Karpas-422 (cell line): ENCODE measurements around the gene CYBRD1. TPM values are rescaled to one million over a fixed set of nuclear protein-coding genes. Genes with fewer than 3 reads are reported as not detected.

Experiments
- DNase-seq: peaks from one replicate; pipeline ENCODE4 v3.0.0-alpha.2; 2015
- H2AFZ ChIP-seq: fragments of 200-600 bp; sonication (generic); 2 replicates; pipeline ENCODE4 v1.6.1; 2014; ENCODE audit warnings: antibody characterized with exemption, low read length, mixed read lengths
- H3K27ac ChIP-seq: fragments of 200-600 bp; sonication (generic); 2 replicates; pipeline ENCODE4 v1.5.1; 2014; ENCODE audit warnings: mild to moderate bottlenecking, low read length, moderate library complexity
- H3K27me3 ChIP-seq: fragments of 200-600 bp; sonication (generic); 2 replicates; pipeline ENCODE4 v1.6.1; 2014; ENCODE audit warnings: low read length, mixed read lengths
- H3K36me3 ChIP-seq: fragments of 200-600 bp; sonication (generic); 2 replicates; pipeline ENCODE4 v1.6.1; 2014; ENCODE audit warnings: low read length, mixed read lengths; ENCODE audit not compliant: insufficient read depth
- H3K4me1 ChIP-seq: fragments of 200-600 bp; sonication (generic); 2 replicates; pipeline ENCODE4 v1.6.1; 2014; ENCODE audit warnings: mild to moderate bottlenecking, low read length, mixed read lengths
- H3K4me2 ChIP-seq: fragments of 200-600 bp; sonication (generic); 2 replicates; pipeline ENCODE4 v1.6.1; 2014; ENCODE audit warnings: low read length, low read depth, mild to moderate bottlenecking; ENCODE audit not compliant: poor library complexity, severe bottlenecking
- H3K4me3 ChIP-seq: fragments of 200-600 bp; sonication (generic); 2 replicates; pipeline ENCODE4 v1.5.1; 2014; ENCODE audit warnings: mild to moderate bottlenecking, antibody characterized with exemption, low read length, mixed read lengths
- H3K79me2 ChIP-seq: fragments of 200-600 bp; sonication (generic); 2 replicates; pipeline ENCODE4 v1.6.1; 2014; ENCODE audit warnings: mild to moderate bottlenecking, low read length, mixed read lengths
- H3K9ac ChIP-seq: fragments of 200-600 bp; sonication (generic); 2 replicates; pipeline ENCODE4 v1.6.0; 2014; ENCODE audit warnings: low read length
- H3K9me2 ChIP-seq: fragments of 200-600 bp; sonication (generic), shearing (Covaris generic); replicated peaks from 2 replicates; pipeline ENCODE4 v1.6.0; 2014; ENCODE audit warnings: mild to moderate bottlenecking, low read length, moderate library complexity; ENCODE audit not compliant: insufficient read depth
- H3K9me3 ChIP-seq: fragments of 300-700, 200-600 bp; sonication (generic); 2 replicates; pipeline ENCODE4 v1.6.1; 2014; ENCODE audit warnings: low read length, mixed read lengths
- H4K20me1 ChIP-seq: fragments of 200-600 bp; sonication (generic); 2 replicates; pipeline ENCODE4 v1.6.1; 2014; ENCODE audit warnings: mild to moderate bottlenecking, antibody characterized with exemption, low read length, low read depth; ENCODE audit not compliant: insufficient read depth
- small RNA-seq: library from RNA; depleted of rRNA; stranded (forward); fragments of <200 nt; gene quantifications from one replicate; pipeline ENCODE3, GENCODE V24; 2014
- total RNA-seq: library from RNA; depleted of rRNA; stranded (reverse); fragments of >200 nt; shearing (Covaris generic); gene quantifications from 2 replicates; pipeline ENCODE4 v1.2.3, GENCODE V29; 2014; ENCODE audit warnings: low replicate concordance; rRNA removed

Gene CYBRD1
- total RNA-seq, 1 experiment from 2014 or later, result not detected

DNA sequence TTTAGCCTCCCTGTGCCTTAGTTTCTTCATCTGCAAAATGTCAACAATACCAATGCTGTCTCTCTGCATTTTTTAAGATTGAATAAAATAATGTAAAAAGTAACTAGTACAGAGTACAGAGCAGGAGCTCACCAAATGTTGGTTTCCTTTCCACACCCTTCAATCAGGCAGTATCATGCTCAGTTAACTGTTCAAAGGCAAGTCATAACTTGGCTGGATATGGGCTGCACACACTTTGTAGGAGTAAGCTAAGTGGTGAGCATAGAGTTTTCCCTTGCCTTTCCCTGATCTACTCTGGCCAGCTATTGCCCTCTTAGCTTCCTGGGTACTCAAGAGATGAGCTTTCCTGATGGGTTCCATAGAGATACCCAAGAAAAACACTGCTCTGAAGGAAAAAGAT is 77.9 kb downstream of the CYBRD1 start:
- no peaks in the 10 kb centered on the region for H3K9me3 ChIP-seq
- no peak overlapping the region for H2AFZ ChIP-seq
- H3K4me1 ChIP-seq, result no peaks in the 10 kb centered on the region
- H3K9me2 ChIP-seq, result no peaks in the 10 kb centered on the region
- H3K4me2 ChIP-seq, result no peak overlapping the region
- H3K79me2 ChIP-seq, result no peaks in the 10 kb centered on the region
- H3K27ac ChIP-seq, result no peak overlapping the region
- H3K36me3 ChIP-seq, result no peaks in the 10 kb centered on the region
- no peaks in the 10 kb centered on the region for H4K20me1 ChIP-seq
- no peak overlapping the region for H3K9ac ChIP-seq
- DNase-seq, result no peak
- no peak overlapping the region for H3K4me3 ChIP-seq
- no peaks in the 10 kb centered on the region for H3K27me3 ChIP-seq

DNA sequence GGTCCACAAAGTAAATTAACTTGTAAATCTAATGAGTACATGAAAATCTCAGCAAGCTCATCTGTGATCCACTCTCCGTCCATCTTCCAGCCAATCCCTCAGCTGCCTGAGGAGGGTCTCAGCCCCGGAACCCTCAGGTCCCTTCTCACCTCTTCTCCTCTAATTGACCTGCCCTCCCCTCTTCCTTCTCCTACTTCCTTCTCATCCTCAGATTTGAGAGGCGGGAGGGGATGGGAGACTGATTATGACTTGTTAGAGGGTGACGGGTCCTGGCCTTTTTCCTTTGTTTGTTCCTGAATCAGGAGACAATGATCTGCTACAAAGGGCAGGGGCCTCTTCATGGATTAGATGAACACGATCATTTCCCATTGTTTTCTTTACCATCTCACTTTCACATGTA is 80.1 kb downstream of the CYBRD1 start:
- DNase-seq, result no peak
- Histone ChIP-seq H4K20me1 (no peaks in the 10 kb centered on the region), H3K36me3 (no peaks in the 10 kb centered on the region), H3K9me2 (no peaks in the 10 kb centered on the region), H3K79me2 (no peaks in the 10 kb centered on the region), H2AFZ (no peak overlapping the region), H3K27me3 (no peaks in the 10 kb centered on the region), H3K27ac (no peak overlapping the region), H3K4me2 (no peak overlapping the region), H3K9ac (no peak overlapping the region), H3K4me3 (no peak overlapping the region), H3K4me1 (no peaks in the 10 kb centered on the region), H3K9me3 (no peaks in the 10 kb centered on the region)

Small RNA genes within 50 kb of the gene (small RNA-seq; reads per million reads assigned to genes)
- gene AC007969.2 (not detected), gene RPL21P38 (not detected)

Other genes with a start within 250 kb of the CYBRD1 start
- 13.1 and 16.5 TPM in 2 replicates for gene METTL8, start 88.5 kb upstream of the CYBRD1 start, total RNA-seq
- gene DCAF17, start 88.2 kb upstream of the CYBRD1 start, total RNA-seq, result 22.3 and 63.2 TPM in 2 replicates
- 36.5 and 48.4 TPM in 2 replicates for gene DYNC1I2, start 165.0 kb downstream of the CYBRD1 start, total RNA-seq